NCI-H2171 treated with DMSO at 0.1 percent for 48 hours (cell line): ENCODE measurements around the gene INPP4B.

ENCODE experiments used
- DNase-seq: peaks from one replicate; lab custom pipeline; 2025; lab: John Stamatoyannopoulos, UW

Gene INPP4B

DNA sequence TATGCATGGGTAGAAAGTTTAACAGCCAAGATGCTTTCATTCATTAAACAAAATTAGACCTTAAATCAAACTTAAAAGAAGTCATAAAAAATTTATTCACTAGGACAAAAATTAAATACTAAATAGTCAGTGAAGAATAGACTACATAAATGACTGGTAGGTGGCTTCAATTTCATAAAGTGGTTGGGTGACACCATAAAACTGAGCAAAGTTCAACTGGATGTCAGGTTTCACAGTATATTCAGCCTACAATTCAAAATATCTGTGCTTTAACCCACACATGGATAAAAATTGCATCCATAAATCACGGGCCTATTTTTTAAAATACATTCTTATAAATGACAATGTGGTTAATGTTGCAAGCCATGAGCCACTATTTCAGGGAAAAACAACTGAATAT lies 627.4 kb downstream of the INPP4B start:
- DNase-seq: no peak

DNA sequence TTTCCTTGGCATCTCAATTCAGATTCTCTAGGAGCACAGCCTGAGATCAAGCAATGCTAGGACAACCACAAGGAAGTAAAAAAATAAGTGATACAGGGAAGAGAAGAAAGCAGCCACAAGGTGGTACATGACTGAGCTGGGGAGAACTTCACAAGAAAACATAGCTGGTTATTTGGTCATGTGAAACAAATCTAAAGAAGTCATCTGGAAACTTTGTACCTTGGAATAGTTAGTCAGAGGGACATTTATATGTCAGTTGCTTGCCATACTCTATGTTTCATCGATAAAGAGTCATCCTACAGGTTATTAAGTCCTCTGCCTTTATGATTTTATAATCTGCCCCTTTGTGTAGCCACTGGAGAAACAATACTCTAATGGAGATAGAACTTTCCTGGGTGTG lies 634.7 kb downstream of the INPP4B start:
- no peak for DNase-seq

DNA sequence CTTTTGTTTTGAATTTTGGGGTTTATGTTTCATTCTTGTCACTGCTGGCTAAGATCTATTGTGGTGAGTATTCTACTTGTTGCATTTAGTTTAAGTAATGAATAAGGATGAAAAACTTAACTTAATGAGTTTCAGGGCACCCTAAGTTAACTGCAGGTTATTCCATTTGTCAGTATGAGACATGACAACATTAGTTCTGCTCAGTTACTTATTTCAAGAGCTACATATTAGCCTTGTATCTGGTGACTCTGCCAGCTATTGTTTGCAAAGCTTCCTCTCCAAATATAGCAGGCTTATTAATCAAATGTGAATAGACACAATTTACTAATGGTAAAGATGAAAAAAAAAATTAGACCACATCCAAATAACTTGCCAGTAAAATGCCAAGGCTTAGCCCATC lies 642.6 kb downstream of the INPP4B start:
- DNase-seq: no peak

DNA sequence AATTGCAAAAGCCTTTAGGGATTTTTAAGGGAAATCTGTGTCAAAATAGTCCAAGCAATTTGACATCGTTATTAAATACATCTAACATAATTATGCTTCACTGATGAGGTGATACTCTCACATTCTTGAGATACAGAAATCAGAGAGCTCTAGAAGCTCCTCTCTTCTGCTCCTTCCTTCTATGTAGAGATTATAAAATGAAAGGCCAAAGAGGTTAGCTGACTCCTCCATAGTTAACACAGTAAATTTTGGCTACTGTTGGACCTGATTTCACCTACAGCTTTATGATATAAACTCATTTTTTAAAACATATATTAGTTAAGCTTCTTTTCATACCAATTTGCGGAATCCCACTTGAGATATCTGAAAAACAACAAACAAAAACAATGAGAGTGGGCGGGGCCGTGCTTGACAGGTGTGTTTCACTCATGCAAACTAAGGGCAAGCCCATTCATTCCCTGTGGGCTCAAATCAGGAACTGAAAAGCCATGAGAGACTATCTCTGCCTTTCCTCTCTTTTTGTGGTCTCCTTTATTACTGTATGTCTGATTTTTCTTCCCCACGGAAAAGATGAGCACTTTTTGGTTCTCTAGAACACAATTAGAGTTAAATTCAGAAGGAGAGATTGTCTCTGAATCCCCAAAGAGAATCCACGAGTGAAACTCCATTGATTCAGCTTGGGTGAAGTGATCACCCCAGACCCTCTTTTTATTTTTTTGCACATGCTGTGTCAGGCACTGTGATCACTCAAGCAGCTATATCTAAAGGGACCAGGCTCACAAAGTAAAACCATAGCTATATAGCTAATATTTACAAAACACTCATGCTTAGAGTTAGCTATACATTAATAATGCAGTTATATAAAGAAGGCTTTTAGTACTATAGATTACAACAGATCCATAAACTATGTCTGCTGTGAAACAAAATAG lies 643.4 kb downstream of the INPP4B start:
- no peak for DNase-seq

DNA sequence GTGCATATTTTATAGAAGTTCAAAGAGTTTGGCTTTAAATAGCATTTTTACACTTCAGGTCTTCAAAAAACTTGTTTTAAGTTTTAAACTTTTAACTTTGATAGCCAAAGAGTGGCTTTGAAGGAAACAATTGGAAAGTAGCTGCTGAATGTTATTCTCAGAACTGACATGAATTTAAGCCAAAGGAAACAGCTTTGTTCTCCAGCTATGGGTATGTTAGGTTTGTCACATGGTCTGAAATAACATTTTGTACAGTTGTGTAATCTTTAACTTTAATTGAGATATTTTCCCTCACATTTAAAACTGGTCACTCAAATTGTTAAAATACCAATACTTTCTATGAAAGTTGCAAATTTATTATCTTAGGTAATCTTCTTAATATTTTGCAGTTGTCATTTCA lies 645.1 kb downstream of the INPP4B start:
- no peak for DNase-seq

DNA sequence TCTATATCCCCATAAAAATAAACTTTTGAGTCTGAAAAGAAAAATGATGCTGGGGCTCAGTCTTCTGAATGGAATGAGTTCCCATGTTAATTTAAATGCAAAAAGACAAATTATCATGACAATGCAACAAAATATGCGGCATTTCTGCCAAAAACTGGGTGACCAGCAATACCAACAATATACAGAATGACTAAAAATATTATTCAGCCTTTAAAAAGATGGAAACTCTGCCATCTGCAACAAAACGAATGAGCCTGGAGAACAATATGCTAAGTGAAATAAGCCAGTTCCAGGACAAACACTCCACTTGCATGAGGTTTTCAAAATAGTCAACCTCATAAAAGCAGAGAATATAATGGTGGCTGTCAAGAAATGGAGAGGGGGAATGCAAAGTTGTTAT lies 651.2 kb downstream of the INPP4B start:
- DNase-seq: no peak

GRCh38 chr4:142191901-142192300 lies 654.2 kb downstream of the INPP4B start:
- DNase-seq: no peak

- no peak for DNase-seq
Observed at GRCh38 chr4:142181021-142181420, 665.1 kb downstream of the INPP4B start.

GRCh38 chr4:142169216-142169615 lies 676.9 kb downstream of the INPP4B start:
- DNase-seq: no peak

GRCh38 chr4:142168181-142168580 lies 677.9 kb downstream of the INPP4B start:
- no peak for DNase-seq

GRCh38 chr4:142164767-142165500 lies 681.2 kb downstream of the INPP4B start:
- DNase-seq: no peak

- no peak for DNase-seq
Observed at GRCh38 chr4:142161086-142161485, 685.0 kb downstream of the INPP4B start.

GRCh38 chr4:142160509-142160908 lies 685.6 kb downstream of the INPP4B start:
- no peak for DNase-seq

DNA sequence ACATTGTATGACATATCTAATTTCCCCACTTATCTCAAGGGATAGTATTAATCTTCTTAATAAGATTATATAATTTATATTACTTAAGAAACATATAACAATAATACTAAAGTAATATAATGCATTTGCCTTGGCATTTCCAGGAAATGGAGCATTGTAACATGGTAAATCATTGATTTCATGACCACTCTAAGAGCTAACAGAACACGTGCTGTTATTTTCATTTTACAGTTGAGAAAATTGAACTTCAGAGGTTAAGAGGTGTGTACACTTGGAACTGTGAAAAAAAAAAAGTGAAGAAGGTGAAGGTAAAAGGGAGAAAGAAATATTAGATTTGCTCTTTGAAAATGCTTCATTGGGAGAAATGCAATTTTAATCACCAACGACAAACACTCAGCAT lies 687.1 kb downstream of the INPP4B start:
- no peak for DNase-seq

DNA sequence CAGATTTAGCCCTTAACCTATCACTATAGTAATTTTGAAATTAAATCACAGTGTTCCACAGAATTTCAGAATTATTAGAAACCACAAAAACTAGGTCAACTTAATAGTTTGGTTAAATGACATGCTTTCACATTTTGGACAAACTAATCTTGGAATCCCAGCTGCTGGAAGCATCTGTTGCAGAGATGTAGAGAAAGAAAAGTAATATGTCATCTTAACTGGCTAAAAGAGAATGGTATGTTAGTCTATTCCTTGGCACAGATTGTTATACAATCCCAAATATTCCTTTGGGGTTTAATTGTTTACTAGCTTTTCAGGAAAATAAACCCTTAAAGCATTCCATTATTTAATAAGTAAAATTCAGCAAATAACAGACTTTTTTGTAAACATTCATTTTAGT lies 689.8 kb downstream of the INPP4B start:
- no peak for DNase-seq

GRCh38 chr4:142155347-142155746 lies 690.8 kb downstream of the INPP4B start:
- DNase-seq: no peak

DNA sequence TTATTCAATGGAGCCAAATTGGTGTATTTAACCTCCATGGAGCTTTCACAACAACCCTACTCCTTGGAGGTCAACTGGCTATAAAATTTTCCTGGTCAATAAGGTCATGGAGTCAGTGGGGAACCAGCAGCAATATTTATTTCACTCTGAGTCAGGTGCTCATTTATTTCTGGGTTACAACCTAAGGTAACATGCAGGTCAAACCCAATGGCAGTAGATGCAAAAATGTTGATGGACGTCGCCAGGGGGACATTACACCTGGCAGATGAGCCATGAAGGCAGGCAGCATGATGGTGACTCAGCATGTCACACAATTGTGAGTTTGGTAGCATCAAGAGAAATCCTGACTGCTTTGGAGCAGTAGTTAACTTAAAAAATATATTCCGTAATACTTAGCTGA lies 695.6 kb downstream of the INPP4B start:
- DNase-seq: no peak

GRCh38 chr4:142144813-142145212 lies 701.3 kb downstream of the INPP4B start:
- no peak for DNase-seq

DNA sequence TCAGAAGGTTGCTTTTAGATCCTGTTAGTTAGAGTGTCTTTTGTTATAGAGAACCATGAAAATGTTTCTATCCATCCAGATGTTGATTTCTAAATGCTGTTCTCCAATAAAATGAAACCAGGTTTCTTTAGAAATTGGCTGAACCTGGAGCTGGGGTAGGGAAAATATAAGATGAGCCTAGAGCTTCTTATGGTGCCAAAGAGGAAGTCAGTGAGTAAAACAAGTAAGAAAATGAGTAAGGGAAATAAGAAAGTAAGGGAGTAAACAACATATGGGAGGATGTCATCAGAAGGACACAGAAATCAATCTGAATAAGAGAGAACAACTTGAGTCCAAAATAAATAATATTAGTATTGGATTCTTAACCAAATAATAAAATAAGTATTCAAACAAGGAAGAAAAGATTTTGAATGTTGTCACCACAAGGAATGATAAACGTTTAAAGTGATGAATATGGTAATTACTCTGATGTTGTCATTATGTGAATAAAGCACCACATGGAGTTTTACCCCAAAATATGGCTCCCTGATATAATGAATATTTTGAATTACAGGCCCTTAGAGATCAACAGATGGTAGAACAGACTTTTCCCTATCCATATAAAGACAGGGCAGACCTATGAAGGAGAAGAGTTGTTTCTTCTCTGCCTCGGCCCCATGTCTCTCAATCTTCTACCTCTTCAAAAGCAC lies 703.6 kb downstream of the INPP4B start:
- DNase-seq: no peak

- no peak for DNase-seq
Observed at GRCh38 chr4:142141224-142141623, 704.9 kb downstream of the INPP4B start.

DNA sequence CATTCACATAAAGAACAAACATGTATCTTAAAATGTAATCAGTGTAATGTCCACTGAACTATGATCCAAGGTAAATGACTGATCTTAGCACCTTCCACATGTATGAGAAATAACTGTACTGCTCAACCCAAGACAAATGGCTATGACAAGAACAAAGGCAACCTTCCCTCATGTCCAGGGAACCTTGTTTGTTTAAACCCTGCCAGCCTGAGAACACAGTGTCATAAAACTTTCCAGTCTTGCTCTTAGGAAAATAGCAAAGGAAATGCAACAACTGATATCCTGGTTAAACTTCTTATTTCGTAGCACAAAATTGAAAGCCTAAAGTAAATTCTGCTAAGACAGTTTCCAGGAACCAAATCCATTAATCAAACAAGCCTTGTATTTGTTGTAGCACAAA lies 715.4 kb downstream of the INPP4B start:
- DNase-seq: no peak

DNA sequence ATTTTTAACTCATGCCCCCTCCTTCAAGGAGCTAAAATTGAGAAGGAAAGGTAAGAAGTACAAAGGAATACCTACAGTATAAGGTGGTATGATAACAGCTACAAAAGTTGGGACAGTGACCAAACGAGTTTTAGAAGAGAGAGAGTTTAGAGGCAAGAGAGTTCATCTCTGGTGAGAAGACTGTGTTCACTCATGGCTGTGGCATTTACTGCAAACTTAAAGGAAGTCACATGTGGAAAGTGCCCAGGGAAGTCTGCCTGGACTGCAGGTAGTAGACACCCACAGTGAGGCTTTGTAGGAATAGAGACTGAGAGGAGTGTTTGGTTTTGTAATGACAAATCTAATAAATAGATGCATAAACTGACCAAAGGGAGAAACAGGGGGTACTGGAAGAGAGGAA lies 716.2 kb downstream of the INPP4B start:
- DNase-seq: no peak

- no peak for DNase-seq
Observed at GRCh38 chr4:142129473-142129872, 716.6 kb downstream of the INPP4B start.
